ENCODE data around the gene TNFAIP1.
A peak's percentile ranks its signal among the peaks of the same experiment; 100 is the strongest.
"Not testable (repeated sequence)": the region's sequence is repeated elsewhere in the genome, so short reads cannot be mapped to it uniquely, and the experiment has no call there.

TNFAIP1 gene

GRCh38 chr17:28335201-28335958 is at the start of gene TNFAIP1, which contains the start of gene IFT20:
TNFAIP1 (plus strand) TSS chr17:28335761; CDS start chr17:28339522, 3,761 bp downstream.
IFT20 (minus strand) TSS chr17:28335472; CDS start chr17:28331985, 3,487 bp downstream.
- DNase-seq (ENCODE audit: low read depth, low spot score) = peak; percentile 99

GRCh38 chr17:28285965-28286364 is 49.6 kb upstream of the TNFAIP1 start:
- DNase-seq (ENCODE audit: low read depth, low spot score) = no peak

- no peak for DNase-seq (ENCODE audit: low read depth, low spot score)
Measured at GRCh38 chr17:28290703-28291102, 44.9 kb upstream of the TNFAIP1 start.

- DNase-seq (ENCODE audit: low read depth, low spot score) = no peak
Measured at GRCh38 chr17:28291780-28292330, 43.7 kb upstream of the TNFAIP1 start.

GRCh38 chr17:28292878-28293277 is 42.7 kb upstream of the TNFAIP1 start:
- not testable (repeated sequence) for DNase-seq (ENCODE audit: low read depth, low spot score)

- DNase-seq (ENCODE audit: low read depth, low spot score) = no peak
Measured at GRCh38 chr17:28293994-28294393, 41.6 kb upstream of the TNFAIP1 start.

- no peak for DNase-seq (ENCODE audit: low read depth, low spot score)
Measured at GRCh38 chr17:28295677-28296578, 39.6 kb upstream of the TNFAIP1 start.

- DNase-seq (ENCODE audit: low read depth, low spot score) = no peak
Measured at GRCh38 chr17:28298449-28298848, 37.1 kb upstream of the TNFAIP1 start.

GRCh38 chr17:28306954-28307401 is 28.6 kb upstream of the TNFAIP1 start:
- DNase-seq (ENCODE audit: low read depth, low spot score) = no peak

- no peak for DNase-seq (ENCODE audit: low read depth, low spot score)
Measured at GRCh38 chr17:28313841-28314240, 21.7 kb upstream of the TNFAIP1 start.

GRCh38 chr17:28315846-28316705 is 19.5 kb upstream of the TNFAIP1 start:
- no peak for DNase-seq (ENCODE audit: low read depth, low spot score)

GRCh38 chr17:28317099-28317965 is 18.2 kb upstream of the TNFAIP1 start:
- DNase-seq (ENCODE audit: low read depth, low spot score) = no peak

- no peak for DNase-seq (ENCODE audit: low read depth, low spot score)
Measured at GRCh38 chr17:28317966-28318758, 17.4 kb upstream of the TNFAIP1 start.

- DNase-seq (ENCODE audit: low read depth, low spot score) = peak; percentile 92
Measured at GRCh38 chr17:28318759-28319597, 16.6 kb upstream of the TNFAIP1 start, which contains the start of gene TMEM97. TMEM97 (plus strand) TSS chr17:28319200; CDS start chr17:28319240, 40 bp downstream.

GRCh38 chr17:28319598-28319935 is 16.0 kb upstream of the TNFAIP1 start:
- no peak for DNase-seq (ENCODE audit: low read depth, low spot score)

- DNase-seq (ENCODE audit: low read depth, low spot score) = no peak
Measured at GRCh38 chr17:28320215-28321061, 15.1 kb upstream of the TNFAIP1 start.

- no peak for DNase-seq (ENCODE audit: low read depth, low spot score)
Measured at GRCh38 chr17:28324267-28324745, 11.3 kb upstream of the TNFAIP1 start.

Data from brain pericyte (primary cell).